HG03095 (cell line): ENCODE measurements around the gene NOXO1.

ENCODE experiments used
- ATAC-seq: cut with Tn5 transposase; IDR thresholded peaks from one replicate; pipeline ENCODE4 v1.9.1; 2021; ENCODE audit warnings: moderate library complexity; ENCODE audit not compliant: unreplicated experiment

The NOXO1 gene, protein sequence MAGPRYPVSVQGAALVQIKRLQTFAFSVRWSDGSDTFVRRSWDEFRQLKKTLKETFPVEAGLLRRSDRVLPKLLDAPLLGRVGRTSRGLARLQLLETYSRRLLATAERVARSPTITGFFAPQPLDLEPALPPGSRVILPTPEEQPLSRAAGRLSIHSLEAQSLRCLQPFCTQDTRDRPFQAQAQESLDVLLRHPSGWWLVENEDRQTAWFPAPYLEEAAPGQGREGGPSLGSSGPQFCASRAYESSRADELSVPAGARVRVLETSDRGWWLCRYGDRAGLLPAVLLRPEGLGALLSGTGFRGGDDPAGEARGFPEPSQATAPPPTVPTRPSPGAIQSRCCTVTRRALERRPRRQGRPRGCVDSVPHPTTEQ

DNA sequence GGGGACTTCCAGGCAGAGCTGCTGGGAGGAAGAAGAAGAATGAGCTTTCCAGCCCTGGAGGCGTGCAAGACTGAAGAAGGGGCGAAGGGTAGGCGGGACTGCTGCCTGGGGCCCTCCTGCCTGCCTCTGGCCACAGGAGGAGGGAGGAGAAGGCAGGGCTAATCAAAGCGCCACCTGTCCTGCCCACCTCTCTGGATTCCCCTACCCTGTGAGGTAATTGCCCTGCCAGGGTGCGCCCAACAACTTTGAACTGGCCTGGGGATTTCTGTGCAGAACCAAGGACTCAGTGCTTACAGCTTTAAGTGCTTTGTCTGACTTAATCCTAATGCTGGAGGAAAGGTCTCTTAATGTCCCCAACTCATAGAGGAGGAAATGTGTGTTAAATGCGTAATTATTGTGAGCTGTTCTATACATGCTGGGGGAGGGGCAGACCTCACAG, at the start of gene NOXO1:
NOXO1 (minus strand) TSS at position 72 of the 439 bp plus-strand sequence. CDS start 290 bp downstream, outside the sequence.
- ATAC-seq: no peak

DNA sequence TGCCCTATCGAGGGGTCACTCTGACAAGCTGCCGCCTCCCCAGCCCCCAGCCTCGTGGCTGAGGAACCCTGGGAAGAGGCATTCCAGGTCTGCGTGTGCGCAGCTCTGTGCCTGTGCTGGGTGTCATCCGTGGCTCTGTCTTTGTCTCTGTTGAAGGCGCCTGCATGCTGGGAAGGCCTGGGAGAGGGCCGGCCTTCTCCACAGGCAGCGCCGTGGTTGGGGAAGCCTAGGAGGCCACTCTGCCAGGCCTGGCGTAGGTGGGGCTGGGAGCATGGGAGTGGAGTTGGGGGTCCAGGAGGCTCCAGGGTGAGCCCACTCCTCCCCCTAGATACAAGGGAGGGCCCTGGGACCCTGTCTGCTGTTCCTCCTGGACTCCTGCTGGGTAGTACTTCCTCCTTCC, 48.8 kb upstream of the NOXO1 start:
- ATAC-seq: no peak

DNA sequence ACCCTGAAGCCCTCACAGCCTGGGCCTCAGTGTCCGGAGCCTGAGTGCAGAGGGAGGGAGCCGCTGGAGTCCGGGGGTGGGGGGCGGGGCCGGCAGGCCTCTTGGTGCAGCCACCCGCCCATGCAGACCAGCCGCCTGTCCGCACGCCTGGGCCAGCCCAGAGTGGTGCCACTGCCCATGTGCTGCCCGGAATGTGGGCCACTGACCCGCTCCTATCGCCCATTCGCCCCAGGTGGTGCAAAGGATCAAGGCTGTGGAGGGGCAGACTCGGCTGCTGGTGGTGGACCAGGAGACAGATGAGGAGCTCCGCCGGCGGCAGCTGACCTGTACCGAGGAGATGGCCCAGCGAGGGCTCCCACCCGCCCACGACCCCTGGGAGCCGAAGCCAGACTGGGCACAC, 48.1 kb upstream of the NOXO1 start:
- ATAC-seq: no peak

DNA sequence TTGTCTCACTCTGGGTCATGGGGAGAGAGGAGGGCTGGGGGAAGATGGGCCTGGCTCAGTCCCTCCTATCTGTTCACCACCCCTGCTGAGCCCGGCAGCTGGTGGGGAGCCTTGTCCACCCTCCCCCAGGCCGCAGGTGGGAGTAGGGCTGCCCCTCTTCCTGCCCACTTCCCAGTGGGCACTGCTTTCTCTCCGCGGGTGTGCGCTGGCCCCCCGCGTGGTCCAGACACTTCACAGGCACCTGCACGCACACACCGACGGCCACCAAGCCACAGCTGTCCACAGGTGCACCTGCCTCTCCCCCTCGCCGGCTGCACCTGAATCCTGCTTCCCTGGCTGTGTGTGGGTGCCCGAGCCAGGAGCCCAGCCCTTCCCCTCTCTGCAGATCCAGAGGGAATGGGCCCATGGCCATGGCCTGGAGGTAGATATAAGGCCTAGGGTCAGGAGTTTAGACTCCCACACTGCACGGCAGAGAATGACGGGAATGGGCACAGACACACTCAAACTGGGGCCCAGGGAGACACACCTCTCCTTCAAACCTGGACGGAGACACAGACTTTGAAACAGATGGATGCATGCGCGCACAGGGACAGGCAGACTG, 47.5 kb upstream of the NOXO1 start:
- ATAC-seq: no peak

DNA sequence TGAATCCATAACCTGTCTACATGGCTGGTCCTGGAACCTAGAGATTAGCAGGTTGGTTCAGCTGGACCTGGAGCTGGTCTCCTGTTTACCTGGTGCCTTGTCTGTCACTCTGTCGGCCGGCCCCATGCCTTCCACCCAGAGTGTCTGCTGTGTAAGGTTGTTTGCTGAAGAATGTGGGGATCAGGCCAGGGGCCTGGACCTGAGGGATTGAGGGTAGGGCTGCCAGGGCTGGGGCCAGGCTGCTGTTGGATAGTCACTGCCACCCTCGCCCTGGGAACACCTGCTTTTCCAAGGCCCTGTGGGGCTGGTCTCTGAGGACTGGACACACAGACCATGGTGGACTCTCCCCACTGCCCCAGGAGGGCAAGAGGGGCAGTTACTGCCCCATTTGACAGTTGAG, 46.9 kb upstream of the NOXO1 start:
- no peak for ATAC-seq

DNA sequence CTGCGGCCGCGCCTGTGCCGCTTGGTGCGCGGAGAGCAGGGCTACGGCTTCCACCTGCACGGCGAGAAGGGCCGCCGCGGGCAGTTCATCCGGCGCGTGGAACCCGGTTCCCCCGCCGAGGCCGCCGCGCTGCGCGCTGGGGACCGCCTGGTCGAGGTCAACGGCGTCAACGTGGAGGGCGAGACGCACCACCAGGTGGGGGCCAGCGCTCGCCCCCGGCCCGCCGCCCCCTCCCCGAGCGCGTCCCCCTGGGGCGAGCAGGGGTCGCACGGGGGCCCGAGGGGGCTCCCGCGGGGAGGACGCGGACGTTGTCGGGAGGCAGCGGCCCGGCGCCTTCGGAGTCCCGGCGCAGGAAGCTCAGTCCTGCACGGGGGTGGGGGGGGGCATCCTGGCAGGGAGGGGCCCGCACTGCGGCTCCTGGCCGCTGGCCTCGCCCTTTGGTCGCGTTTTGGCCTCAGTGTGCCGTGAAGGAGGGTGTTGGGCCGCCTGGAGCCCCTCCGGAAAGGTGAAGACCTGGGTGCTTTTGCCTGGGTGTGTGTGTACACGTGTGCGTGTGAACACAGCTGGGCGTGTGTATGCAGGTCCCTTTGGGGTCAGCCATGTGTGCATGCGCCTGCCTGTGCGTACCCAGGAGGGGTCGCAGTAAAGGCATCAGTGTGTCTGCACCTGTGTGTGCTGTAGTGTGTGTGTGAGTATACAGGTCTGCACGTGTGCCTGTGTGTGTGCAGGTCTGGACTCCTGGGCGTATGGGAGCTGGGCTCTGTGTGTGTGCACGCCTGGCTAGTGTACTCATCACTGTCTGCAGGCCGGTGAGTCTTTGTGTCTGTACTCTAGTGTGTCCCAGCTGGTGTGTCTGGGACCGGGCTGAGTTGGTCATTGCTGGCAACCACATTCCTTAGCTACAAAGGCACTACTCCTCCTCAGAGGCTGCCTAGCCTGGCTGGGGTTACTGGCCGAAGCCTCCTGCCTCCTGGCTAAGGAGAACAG, 46.0 kb upstream of the NOXO1 start:
- no peak for ATAC-seq

DNA sequence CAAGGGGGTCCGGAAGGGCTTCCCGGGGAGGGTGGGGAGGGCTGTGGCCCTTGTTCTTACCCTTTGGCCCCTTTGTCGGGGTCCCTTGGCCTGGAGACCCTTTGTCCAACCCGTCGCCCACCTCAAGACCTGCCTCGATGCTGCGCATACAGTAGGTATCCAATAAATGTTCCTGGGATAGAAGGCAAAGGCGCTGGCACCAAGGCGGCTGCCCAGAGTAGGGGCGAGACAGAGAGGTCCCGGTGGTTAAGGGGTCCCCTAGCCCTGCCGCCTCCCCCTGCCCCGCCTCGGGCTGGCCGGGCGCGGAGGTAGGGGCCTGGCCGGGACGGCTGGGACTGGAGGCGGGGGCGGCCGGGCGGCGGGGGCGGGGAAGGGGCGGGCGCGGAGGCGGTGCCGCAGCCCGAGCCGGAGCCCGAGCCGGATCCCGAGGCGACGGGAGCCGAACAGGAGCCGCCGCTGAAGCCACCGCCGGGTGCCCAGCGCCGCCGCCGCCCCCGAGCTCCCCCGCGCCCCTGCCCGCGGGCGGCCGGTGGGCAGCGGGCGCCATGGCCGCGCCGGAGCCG, 45.3 kb upstream of the NOXO1 start, which contains the start of gene NHERF2:
NHERF2 (plus strand) TSS at position 442 of the 563 bp plus-strand sequence; CDS start at position 546, 104 bp downstream.
- ATAC-seq: no peak

DNA sequence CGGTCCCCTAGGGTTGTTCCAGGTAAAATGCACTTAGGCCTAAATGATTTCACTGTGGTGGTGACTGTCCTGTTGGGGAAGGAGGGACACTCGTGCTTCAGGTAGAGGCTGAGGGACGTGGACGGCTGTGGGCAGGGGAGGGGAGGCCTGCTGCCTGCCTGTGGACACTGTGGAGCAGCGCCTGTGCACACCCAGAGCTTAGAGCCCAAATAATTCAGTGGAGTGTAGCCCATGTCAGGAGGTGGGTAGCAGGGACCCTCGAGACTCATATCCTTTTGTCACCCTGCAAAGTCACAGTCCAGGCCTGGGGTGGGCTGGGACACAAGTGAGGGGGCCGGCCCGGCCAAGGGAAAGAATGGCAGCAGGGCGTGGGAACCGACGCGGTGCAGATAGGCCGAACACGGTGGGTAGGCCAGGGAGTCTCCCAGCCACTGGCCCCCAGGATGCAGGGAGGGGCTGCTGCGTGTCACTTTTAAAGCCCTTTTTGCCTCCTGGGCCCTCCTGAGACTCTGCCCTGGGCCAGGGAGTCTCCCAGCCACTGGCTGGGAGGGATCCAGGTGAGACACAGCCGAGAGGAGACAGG, 44.7 kb upstream of the NOXO1 start:
- no peak for ATAC-seq

DNA sequence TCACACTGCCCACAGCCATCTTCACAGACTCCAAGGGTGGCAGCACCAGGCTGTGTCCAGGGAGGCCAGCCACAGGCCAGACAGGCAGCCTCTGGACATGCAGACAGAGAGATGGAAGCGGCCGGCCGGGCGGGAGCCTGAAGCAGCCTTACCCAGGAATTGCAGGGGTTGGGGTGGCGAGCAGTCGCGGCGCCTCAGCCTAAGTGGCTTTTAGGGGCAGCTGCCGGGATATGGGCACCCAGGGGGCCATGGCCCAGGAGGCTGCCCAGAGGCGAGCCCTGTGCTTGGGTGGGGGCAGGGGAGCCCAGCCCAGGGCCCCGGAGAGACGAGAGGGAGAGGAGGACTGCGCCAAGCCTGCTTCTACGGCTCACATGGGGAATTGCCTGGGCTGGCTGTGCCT, 44.0 kb upstream of the NOXO1 start:
- ATAC-seq: no peak

DNA sequence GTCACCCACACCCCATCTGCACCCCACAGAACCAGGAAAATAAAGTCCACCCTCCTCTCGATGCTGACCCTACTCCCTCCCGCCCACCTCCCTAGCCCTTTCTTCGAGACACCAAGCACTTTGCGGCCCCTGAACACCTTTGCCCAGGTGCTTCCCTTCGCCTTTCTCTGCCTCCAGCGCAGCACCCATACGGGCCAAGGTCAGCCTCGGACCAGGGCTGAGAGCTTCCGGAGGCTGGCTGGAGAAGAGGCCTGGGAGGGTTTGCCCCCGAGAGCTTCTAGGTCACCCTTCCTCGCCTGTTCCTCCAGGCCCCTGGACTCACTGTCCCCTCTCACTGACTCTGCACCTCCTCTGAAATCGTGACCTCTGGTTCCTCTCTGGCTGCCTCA, 42.8 kb upstream of the NOXO1 start:
- ATAC-seq: no peak

DNA sequence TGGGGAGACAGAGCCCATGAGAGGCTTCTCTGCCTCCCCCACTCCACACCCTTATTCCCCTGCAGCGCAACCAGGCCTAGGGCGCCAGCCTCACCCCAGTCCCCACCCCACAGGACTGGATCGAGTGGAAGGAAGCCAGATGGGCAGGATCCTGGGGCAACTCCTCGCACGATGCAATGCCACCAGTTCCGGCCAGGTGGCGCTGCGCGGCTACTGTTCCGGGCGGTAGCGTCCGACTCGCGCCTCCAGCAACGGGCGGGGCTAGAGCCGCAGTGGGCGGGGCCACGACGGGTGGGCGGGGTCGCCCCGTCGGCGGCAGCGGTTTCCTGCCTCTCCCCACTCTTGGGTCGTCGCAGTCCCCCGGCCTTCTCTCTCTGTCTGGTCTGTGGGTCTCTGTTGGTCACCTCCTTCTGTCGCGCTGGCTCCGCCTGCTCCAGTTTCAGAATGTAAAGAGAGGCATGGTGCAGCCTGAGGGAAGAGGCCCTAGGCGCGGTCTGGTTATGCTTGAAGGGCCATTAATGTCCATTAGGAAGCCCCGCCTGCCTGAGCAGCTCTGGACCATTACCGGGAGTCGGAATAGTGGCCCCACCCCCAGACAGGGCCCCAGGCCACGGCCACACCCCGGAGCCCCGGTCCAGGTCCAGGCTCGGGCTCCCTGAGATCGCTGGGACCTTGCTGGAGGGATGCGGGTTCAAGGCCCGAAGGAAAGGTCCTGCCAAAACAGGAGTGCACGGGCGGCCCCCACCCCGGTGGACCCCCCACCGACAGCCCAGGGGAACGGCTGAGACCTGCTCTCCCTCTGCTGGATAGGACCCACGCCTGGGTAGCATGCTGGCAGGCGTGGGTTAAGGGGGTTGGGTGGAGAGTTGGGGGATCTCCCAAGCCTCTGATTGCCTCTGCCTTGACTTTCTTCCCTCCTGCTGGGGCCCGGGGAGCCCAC, 42.1 kb upstream of the NOXO1 start:
- ATAC-seq: no peak

DNA sequence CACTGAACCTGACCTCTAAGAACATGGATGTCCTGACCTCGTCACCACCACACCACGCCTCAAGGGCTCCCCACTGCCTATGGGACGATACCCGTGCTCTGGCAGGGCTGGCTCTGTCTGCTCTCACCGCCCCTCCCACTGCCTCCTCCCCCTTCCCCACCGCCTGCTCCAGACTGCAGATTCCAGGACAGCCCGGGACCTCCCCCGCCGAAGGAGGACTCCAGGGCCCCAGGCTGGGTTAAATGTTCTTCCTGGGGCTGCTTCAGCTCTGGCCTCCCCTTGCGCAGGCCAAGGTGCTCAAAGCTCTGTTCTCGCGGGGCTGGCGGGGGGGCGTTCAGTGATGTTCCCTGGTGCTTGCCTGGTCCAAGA, 41.4 kb upstream of the NOXO1 start:
- no peak for ATAC-seq

DNA sequence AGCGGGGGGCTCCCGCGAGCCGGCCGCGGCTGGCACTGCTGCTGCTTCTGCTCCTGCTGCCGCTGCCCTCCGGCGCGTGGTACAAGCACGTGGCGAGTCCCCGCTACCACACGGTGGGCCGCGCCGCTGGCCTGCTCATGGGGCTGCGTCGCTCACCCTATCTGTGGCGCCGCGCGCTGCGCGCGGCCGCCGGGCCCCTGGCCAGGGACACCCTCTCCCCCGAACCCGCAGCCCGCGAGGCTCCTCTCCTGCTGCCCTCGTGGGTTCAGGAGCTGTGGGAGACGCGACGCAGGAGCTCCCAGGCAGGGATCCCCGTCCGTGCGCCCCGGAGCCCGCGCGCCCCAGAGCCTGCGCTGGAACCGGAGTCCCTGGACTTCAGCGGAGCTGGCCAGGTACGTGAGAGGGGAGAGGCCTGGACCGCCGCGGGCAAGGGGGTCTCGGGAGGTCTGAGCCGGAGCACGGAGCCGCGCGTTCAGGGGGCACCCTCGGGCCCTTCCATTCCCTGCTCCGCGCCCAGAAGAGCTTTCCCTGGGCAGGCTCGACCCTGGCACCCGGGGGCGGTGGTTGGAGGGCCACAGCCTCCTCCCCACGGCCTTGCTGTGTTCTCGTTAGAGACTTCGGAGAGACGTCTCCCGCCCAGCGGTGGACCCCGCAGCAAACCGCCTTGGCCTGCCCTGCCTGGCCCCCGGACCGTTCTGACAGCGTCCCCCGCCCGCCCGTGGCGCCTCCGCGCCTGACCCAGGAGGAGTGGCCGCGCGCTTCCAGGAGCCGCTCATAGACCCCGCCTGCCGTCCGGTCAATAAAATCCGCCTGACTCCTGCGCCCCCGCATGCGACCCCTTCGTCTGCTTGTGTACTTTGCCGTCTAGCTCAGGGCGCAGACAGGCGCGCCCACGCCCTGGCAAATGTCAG, 38.9 kb upstream of the NOXO1 start:
- no peak for ATAC-seq

DNA sequence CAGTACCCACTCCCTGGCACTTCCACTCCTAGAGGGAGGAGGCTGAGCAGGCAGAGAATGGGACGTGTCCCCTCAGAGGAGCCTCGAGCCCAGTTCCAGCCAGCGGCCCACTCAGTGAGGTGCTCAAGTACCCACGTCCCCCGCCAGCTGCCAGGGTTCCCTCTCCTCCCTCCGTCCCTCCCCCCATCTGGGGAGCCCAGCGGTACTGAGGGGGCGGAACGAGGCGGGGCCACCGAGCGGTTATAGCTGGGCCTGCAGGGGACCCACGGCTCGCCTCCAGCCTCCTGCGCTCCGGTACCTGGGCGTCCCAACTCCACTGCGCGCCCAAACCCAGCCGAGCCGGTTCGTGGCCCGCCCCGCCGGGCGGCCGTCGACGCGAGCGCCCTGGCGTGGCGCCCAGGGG, 38.2 kb upstream of the NOXO1 start, which contains the start of gene NPW:
NPW (plus strand) TSS at position 268 of the 403 bp plus-strand sequence.
- no peak for ATAC-seq

DNA sequence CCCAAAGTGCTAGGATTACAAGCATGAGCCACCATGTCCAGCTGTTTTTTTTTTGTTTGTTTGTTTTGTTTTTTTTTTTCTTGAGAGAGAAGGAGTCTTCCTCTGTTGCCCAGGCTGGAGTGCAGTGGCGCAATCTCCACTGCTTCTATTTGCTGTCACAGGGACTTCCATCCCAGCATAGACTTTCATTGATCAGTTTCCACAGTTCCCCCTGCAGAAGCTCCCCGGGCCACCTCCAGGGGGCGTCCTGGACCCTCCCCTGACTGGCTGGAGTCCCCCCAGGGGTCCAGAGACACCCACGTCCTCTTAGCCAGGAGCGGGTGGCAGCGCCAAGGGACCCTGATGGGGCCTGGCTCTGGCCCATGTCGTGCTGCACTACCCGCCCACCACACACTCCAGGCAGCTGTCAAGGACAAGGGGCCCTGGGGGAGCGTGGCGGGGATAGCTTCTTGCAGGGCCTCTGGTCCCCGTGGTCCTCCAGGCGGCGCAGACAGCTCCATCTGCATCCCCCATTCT, 35.2 kb upstream of the NOXO1 start:
- no peak for ATAC-seq

DNA sequence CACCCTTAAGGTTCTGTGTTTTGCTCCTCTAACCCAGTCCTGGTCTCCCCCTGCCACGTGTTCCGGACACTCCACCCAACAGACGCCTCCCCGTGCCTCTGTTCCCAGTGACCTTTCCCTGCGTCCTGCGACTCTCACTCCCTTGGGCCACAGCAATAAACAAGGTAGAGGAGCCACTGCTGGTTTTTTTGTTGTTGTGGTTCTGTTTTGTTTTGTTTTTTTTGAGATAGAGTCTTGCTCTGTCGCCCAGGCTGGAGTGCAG, 34.6 kb upstream of the NOXO1 start:
- no peak for ATAC-seq

DNA sequence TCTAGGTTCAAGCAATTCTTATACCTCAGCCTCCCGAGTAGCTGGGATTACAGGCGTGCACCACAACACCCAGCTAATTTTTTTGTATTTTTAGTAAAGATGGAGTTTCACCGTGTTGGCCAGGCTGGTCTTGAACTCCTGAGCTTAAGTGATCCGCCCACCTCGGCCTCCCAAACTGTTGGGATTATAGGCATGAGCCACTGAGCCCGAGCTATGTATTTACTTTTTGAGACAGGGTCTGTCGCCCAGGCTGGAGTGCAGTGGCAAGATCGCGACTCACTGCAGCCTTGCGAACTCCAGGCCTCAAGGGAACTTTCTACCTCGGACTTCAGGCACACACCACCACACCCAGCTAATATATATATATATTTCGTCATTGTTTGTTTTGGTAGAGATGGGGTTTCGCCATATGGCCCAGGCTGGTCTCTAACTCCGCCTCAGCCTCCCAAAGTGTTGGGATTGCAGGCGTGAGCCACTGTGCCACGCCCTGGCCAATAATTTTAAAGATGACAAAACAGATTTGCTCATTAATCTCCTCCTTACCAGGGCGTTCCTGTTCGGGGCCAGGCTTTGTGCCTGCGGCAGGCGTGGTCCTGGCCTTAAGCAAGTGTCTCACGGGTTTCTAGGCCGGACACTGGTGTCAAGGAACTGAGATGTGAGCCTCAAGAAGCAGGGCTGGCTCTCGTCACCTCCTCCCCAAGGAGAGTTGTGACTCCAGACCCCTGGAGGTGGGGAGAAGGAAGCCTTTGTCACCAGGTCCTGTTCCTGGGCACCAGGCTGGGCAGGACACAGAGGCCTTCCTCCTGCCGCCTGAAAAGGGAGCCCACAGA, 34.1 kb upstream of the NOXO1 start:
- no peak for ATAC-seq

DNA sequence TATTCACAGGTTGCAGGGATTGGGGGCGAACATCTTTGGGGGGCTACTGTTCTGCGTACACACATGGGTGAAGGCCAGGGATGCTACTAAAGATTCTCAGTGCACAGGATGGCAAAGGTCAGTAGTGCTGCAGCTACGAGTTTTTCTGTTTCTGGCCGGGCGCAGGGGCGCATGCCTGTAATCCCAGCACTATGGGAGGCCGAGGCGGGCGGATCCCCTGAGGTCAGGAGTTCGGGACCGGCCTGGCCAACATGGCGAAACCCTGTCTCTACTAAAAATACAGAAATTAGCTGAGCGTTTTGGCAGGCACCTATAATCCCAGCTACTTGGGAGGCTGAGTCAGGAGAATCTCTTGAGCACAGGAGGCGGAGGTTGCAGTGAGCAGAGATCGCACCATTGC, 32.3 kb upstream of the NOXO1 start:
- ATAC-seq: no peak
